Activated CD8-positive, alpha-beta memory T cell treated with anti-CD3 and anti-CD28 coated beads for 4 hours (primary cell): Measurements from ENCODE around the gene TMEM213.
"Not testable (repeated sequence)": the region's sequence is repeated elsewhere in the genome, so short reads cannot be mapped to it uniquely, and the experiment has no call there.

Source experiments
- DNase-seq, 2 donors: peaks; one replicate each; pipeline ENCODE4 v3.0.0-alpha.2; 2020; ENCODE audit warnings: low read depth in 2 of 2

The TMEM213 gene

DNA sequence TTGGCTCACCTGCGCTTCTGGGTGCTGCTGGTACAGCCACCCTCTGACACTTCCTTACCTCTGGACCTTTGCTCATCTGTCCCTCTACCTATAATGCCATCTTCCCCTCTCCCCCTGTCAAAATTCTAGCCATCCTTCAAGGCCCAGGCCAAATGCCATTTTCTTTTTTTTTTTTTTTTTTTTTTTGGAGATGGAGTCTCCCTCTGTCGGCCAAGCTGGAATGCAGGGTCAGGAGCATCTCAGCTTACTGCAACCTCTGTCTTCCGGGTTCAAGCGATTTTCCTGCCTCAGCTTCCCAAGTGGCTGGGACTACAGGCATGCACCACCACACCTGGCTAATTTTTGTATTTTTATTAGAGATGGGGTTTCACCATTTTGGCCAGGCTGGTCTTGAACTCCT, 748 bp upstream of the TMEM213 start:
- DNase-seq: not testable (repeated sequence)

DNA sequence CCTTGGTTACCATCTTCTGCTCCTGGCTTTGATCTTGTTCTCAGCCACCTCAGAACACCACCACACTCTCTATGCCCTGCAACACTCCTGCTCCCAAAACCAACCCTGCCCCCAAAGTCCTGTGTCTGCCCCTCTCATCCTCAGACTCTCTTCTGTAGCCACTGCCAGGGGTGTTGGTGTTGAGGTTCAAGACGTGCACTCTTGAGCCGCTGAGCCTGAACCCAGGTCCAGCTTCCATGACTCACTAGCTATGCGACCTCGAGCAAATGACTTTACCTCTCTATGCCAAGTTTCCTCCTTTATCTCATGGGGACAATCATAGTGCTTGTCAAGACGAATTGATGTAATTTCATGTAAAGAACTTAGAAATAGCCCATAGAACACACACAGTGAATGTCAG, 1.0 kb downstream of the TMEM213 start:
- DNase-seq: no peak

DNA sequence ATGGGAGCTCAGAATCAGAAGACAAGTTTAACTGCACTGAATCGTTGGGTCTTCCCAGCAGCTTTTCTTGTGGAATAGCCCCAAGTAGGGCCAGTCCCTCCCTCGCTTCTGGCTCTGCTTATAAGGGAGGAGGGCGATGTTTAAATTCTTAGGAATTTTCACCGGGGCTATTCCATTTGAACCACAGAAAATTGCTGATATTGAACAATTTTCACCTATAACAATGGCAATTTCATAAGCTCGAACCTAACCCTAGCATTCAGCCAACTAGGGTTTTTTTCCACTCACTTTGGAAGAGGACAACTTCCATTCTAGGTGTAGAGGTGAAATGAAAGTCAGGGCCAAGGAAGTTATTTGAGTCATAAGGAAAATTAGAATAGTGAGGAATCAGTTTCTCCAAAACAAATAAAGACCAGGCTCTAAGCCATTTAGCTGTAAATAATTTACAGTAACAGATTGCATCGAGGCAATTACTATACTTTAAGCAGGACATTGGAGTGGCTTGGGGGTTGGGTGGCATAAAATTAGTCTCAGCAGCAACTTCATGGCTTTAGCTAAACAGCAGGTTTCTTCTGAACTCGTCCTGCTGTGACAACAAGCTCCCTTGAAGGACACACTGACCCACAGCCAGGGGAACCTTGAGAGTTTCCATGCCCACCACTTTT, 1.7 kb downstream of the TMEM213 start:
- DNase-seq: no peak

DNA sequence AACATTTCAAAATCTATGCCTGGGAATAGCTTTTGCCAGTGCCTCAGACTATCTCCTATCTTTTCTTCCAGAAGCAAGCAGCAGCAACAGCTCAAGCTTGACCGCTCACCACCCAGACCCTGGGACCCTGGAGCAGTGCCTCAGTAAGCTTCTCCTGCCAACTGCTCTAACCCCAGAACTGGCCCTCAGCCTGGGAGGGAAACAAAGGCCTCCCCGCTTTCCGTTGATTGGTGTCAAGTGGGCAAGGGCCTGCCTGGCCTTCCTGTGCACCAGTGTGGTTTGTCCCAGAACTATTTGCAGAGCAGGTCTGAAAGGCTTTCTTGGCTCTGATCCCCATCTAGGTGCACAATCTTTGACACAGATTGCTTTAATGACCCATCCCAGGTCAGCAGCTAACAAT, 3.5 kb downstream of the TMEM213 start:
- DNase-seq: no peak

DNA sequence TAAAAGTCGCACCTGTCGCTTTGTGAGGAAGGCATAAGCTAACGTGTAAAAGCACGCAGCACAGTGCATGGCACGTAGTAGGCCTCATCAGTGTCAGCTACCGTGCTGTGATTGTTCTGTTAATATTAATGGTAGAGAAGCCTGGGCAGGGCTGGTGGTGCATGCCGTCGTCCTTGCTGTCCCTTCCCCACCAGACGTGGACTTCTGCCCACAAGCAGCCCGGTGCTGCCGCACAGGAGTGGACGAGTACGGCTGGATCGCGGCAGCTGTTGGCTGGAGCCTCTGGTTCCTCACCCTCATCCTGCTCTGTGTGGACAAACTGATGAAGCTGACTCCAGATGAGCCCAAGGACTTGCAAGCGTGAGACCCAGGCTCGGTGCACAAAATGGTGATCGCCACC, 4.9 kb downstream of the TMEM213 start:
- no peak for DNase-seq

DNA sequence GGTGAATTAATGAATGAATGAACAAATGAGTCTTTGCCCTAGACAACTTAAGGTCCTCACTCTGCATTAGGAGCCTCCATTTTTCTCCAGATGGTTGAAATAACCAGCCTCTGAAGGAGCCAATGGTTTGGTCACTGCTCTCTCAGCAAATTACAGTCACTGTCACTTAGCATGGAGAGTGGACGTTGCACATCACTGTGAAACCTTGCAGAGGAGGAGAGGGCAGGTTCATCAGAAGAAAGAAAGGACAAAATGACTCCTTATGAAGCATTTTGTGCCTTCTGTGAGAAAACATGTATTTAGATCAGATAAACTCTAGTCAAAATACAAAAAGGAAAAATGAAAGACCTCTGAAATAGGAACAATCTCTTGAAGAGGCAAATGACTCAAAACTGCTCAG, 6.8 kb downstream of the TMEM213 start:
- no peak for DNase-seq

DNA sequence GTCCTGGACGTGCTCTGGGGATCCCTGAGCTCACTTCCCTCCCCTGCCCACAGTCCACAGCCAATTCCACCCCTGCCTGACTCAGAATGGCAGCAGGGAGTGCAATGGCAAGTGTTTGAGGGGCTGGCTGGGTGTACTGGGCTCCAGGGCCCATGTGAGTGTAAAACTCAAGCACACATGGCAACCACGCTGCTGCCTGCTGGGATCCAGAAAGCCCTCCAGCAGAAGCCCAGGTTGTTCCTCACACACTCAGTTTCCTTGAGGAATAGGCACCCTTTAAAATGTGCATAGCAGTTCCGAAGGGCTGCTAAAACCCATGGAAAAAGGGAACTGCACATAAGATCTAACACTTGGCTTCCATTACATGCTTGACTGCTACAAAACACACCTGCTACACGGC, 11.6 kb downstream of the TMEM213 start:
- no peak for DNase-seq

DNA sequence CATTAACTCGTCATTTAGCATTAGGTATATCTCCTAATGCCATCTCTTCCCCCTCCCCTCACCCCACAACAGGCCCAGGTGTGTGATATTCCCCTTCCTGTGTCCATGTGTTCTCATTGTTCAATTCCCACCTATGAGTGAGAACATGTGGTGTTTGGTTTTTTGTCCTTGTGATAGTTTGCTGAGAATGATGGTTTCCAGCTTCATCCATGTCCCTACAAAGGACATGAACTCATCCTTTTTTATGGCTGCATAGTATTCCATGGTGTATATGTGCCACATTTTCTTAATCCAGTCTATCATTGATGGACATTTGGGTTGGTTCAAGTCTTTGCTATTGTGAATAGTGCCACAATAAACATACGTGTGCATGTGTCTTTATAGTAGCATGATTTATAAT, 13.5 kb downstream of the TMEM213 start:
- DNase-seq: not testable (repeated sequence)

DNA sequence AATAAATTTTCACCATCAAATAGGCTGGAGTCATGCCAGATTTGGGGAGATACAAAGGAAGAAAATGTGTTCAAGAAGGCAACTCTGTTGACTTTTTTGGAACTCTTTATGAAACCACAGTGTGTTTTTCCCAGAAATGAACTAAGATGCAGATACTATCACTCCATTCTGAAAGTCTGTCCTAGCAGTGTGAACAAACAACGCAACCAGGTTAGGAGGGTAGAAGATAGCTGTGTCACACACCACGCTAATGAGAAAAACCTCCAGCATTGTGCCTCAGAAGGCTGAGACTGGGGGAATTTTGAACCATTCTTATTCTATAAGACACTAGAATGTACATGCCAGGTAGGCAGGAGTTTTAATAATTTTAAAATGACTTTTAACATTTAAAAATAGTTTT, 16.2 kb downstream of the TMEM213 start:
- no peak for DNase-seq

DNA sequence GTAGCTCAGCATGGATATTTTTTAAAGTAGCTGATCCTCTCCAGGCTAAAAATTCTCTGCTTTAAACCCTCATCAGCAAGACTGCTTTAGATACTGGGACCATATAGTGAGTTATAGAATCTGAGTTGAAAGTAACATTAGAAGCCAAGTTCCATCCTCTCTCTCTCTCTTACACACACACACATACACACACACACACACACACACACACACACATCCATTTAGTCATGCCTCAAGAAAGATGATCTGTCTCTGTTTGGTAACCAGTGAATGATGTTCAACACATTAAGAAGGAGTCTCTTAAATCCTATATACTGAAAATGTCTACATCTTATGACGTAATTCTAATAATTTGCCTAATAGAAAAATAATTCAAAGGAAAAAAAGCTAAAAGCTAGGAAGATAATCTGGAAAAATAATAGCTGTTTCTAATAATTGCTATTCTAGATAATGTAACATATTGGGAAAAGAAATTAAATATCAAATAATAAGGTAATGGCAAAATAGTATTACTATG, 17.1 kb downstream of the TMEM213 start:
- no peak for DNase-seq

DNA sequence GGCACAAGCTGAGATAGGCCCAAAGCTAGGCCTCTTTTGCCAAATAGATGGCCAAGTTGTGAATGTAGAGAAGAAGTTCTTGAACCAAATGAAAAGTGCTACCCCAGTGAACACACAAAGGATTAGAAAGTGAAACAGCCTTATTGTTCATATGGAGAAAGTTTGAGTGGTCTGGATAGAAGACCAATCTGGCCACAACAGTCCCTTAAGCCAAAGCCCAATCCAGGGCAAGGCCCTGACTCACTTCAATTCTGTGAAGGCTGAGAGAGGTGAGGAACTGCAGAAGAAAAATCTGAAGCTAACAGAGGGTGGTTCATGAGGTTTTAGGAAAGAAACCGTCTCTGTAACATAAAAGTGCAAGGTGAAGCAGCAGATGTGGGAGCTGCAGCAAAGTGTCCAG, 18.9 kb downstream of the TMEM213 start:
- DNase-seq: no peak

DNA sequence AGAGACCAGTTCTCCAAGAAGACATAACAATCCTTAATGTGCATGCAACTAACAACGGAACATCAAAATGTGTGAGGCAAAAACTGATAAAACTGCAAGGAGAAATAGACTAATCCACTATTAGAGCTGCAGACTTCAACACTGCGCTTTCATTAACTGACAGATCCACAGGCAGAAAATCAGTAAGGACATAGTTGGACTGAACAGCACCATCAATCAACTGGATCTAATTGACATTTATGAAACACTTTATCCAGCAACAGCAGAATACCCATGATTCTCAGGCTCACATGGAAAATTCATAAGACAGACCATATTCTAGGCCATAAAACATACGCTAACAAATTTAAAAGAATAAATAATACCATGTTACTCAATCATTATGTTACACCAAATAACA, 21.8 kb downstream of the TMEM213 start:
- no peak for DNase-seq

DNA sequence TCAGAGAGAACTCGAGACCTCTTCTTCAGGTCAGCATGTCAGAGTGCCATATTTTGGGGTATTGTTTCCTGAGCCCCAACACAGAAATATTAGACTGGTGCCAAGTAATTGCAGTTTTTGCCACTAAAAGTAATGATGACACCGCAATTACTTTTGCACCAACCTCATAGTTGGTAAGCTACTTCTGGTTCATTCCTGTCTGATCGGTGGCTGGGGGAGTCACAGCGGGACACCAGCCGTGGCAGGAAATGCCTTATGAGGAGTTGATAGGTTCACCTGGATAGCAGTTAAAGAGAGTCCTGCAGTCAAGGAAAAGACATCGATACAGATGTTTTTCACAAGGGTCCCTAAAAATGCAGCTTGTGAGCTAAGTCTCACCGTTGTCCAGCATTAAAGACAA, 24.1 kb downstream of the TMEM213 start:
- no peak for DNase-seq

DNA sequence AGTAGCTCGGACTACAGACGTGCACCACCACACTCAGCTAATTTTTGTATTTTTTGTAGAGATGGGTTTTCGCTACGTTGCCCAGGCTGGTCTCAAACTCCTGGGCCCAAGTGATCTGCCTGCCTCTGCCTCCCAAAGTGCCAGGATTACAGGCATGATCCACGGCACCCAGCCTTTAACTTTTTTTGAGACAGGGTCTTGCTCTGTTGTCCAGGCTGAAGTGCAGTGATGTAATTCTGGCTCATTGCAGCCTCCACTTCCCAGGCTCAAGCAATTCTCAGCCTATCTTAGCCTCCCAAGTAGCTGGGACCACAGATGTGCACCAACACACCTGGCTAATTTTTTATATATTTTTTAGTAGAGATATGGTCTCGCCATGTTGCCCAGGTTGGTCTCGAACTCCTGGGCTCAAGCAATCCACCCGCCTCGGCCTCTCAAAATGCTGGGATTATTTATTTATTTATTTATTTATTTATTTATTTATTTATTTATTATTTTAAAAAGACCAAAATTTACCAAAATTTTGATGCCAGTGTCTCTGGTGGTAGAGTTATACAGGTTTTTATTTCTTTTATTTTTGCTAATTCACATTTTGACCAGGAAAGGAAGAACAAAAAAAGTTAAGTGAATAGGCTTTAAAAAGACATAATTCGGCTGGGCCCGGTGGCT, 25.2 kb downstream of the TMEM213 start:
- DNase-seq: no peak

DNA sequence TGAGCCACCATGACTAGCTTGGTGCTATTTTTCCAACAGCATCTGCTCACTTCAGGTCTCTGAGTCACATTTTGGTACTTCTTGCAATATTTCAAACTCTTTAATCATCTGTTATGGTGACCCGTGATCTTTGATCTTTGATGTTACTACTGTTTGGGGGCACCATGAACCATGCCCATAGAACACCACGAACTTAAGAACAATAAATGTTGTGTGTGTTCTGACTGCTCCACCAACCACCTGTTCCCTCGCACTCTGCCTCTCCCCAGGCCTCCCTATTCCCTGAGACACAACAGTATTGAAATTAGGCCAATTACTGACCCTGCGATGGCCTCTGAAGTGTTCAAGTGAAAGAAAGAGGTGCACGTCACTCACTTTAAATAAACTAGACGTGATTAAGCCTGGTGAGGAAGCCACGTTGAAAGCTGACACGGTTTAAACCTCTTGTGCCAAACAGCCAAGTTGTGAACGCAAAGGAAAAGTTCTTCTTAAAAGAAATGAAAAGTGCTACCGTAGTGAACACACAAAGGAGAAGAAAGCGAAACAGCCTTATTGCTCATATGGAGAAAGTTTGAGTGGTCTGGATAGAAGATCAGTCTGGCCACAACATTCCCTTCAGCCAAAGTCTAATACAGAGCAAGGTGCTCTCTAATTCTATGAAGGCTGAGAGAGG, 27.4 kb downstream of the TMEM213 start:
- DNase-seq: no peak

DNA sequence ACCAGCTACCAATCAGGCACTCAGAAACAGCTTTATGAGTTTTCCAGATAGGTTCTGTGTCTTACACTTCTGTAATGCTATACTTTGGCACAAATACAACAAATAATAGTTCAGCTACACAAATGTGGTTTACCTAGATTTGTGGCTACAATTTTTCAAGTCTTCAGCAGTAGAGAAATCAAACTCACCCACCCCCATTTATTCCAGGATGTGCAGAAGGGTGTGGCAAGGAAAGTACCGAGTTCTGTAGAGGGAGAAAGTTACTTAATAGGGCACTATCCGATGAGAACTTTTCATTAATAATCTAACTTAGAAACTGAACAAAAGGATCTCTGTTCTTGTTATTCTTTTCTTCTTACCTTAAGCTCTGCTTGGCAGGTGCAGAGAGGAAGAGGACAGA, 30.5 kb downstream of the TMEM213 start:
- DNase-seq: no peak

DNA sequence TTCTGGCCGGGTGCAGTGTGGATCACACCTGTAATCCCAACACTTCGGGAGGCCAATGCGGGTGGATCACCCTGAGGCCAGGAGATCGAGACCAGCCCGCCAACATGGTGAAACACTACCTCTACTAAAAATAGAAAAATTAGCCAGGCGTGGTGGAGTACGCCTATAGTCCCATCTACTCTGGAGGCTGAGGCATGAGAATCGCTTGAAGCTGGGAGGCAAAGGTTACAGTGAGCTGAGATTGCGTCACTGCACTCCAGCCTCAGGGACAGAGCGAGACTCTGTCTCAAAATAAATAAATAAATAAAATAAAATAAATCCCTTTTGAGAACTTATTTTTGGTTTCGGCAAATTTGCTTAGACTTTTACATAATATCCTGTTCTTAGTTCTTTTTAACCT, 31.5 kb downstream of the TMEM213 start:
- DNase-seq: no peak

DNA sequence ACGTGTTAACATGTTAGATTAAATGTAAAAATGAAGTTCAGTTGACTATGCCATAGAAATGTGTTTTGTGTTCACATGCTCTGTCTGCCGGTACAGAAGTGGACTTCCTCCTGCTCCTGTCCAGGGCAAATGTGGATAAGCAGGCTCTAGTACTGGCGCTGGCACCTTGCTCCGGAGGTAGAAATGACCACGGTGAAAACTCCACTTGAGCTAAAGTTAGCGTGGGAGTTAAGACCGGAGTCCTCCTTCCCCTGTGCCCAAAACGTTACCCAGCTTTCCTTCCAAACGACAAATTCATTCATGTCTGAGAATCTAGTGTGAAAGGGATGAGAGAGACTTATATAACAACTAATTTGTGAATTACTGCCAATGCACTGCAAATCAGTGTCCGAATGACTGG, 35.2 kb downstream of the TMEM213 start:
- DNase-seq: no peak

DNA sequence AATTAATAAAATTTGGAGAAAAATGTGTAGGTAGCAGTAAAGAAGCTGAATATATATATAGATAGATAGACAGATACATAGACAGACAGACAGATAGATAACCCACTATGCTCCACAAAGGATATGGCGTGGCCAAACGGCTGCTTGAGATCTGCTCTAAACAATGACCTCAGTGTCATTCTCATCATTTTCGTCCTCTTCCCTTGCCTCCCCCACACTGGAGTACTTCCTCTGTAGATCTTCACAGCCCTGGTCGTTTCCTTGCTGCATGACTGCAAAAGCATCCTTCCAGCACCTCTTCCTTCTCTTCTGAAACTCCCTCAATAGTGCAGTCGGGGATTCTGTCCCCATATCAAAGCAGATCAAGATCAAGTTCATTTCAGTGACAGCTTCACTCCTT, 35.8 kb downstream of the TMEM213 start:
- DNase-seq: no peak

DNA sequence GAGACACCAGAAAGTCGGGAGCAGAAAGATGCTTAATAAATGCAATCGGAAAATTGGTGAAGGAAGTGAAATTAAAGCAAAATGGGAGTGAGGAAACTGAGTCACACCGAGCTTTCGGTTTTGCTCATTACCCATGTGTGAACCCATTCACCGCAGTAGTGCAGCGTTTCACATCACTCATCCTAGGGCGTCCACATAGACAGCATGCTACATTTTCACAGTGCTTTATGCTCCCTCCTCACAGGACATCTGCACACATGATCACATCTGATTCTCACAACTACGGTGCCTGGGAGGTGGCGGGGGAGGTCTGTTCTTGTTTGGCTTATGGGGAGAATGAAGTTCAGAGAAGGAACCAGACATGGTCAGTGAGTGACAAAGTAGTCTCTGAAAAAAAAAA, 36.8 kb downstream of the TMEM213 start:
- no peak for DNase-seq

DNA sequence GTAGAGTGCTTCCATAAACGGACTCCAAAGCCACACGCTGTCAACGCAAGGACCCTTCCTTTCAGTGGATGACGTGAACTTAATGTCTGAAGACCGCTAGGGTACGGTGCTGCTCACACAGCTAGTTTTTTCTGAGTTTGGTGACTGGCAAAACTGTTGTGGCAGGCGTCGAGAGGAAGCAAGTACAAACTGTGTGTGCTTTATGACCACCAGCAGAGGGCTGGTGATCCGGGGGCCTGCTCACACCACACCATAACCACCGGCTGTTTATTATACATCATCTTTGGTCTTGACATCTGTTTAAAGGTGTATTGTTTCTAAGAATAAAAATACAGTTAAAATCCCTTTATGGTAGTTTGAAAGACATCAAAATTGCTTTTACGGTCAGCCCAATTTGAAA, 37.3 kb downstream of the TMEM213 start:
- DNase-seq: no peak

DNA sequence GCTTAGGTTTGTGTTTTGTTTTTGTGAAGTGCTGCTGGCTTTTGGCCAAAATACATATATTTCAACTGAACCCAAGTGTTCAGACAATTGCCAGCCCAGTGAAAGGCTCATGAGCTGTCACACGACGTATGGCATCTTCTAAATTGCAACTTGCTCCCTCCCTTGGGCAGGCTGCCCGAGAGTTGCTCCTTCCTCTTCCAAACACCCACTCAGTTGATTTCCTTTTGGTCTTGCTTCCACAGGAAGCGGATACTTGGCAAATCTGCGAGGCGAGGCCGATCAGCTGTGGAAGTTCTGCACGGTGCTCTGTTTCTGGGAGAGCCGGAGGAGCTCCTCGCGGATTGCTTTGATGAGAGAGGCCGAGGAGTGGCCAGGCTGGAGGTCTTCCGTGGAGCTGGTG, 39.8 kb downstream of the TMEM213 start:
- no peak for DNase-seq

DNA sequence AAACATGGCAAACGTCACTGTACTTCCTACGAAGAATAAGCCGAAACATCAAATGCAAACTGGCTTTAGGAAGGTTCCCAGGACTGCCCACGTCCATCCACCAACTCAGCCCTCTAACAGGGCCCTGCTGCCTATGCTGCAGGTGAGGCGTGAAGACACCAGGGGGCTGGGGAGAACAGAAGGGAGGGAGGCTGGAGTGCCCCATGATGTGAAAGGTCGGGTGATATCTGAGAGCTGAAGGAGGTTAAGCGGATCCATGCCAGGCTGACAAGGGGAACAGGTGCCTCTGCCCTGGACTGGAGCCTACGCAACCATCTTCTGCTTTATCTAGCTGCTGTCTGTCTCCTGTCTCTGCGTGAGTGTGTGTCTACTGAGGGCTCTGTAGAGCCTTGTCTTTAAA, 40.4 kb downstream of the TMEM213 start:
- no peak for DNase-seq
